ENCODE measurements around the gene PACRG.

Gene PACRG

GRCh38 chr6:163342571-163343539, 615.1 kb downstream of the PACRG start:
- no peak for DNase-seq

GRCh38 chr6:163343609-163344008, 615.8 kb downstream of the PACRG start:
- no peak for DNase-seq

DNA sequence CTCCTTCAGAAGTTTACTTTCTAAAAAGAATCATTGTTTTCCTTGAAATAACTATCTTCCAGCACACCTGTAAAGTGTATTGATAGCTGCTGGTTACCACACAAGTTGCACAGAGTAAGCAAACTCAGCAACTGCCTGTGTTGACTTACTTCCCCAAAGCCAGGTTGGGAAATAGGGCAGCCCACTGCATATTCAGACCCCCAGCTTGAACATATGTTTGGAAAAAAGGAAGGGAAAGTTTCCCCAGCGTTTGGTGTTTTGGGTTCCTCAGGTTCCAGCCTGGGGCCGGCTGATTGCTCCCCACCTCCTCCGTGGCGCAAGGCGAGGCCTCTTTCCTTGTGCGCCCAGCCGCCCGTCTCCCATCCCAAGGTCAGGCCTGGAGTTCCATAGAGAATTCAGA, 616.6 kb downstream of the PACRG start:
- DNase-seq = peak in 2 of 3 donors; percentile 28 to 45

- no peak for DNase-seq
These were observed 618.2 kb downstream of the PACRG start for GRCh38 chr6:163345931-163346330.

GRCh38 chr6:163346497-163346961, 618.8 kb downstream of the PACRG start:
- DNase-seq = no peak

GRCh38 chr6:163347021-163347446, 619.3 kb downstream of the PACRG start:
- peak; percentile 45 to 53 (median 49) for DNase-seq

- no peak for DNase-seq
These were observed 621.3 kb downstream of the PACRG start for GRCh38 chr6:163348789-163349680.

- no peak for DNase-seq
These were observed 621.9 kb downstream of the PACRG start for GRCh38 chr6:163349696-163350095.

DNA sequence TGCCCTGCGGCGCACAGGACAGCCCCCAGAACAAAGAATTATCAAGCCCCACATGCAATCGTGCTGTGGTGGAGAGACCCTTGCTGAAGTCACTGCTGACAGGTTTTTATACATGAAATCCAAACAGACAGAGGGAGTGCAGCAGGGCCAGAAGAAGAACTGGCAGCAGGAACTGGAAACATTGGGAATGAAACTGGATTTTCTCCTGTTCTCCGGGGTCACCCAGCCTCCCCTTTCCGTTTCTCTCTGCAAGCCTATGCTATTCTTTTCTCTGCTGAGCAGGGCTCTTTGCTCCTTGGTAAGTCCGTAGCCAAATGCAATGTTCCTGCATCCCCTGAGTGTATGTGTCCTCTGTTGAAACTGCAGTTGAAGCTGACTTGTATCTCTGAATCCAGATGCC, 623.2 kb downstream of the PACRG start:
- DNase-seq = no peak

- DNase-seq = peak; percentile 55 to 59 (median 57)
These were observed 624.4 kb downstream of the PACRG start for GRCh38 chr6:163352011-163352685.

GRCh38 chr6:163352966-163353365, 625.2 kb downstream of the PACRG start:
- DNase-seq = no peak

GRCh38 chr6:163354085-163354484, 626.3 kb downstream of the PACRG start:
- DNase-seq = peak; percentile 92 to 98 (median 98)

DNA sequence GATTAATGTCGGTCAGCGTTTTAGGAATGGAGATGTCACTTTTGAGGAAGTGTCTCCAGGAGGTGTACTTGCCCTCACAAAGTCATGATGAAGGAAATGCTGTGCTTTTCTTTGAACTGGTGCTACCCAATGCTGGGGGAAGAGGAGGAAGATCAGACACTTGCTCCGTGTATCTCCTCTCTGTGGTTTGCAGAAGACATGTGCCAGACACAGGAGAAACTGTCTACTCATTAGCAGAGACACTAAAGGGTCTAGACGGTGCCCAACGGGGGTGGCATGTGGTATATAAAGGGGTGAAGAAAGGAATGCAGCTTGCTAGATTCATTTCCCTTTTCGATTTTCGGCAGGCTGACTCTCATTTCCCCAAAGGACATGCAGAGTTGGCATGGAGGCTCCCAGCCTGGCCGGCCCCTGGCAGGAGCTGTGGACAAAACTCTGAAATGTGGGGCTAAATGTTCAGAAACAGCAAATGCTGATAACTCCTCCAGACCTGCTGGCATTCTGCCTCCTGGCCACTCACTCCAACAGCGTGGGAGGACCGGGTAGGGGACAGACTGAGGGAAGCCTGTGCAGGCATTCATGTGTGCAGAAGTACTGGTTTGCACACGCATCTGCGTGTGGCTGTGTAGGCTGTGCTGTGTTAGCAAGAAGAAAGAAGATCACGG, 627.1 kb downstream of the PACRG start:
- peak; percentile 80 to 87 (median 85) for DNase-seq

- peak; percentile 92 to 94 (median 94) for DNase-seq
These were observed 627.7 kb downstream of the PACRG start for GRCh38 chr6:163355426-163355991.

GRCh38 chr6:163356324-163356723, 628.5 kb downstream of the PACRG start:
- peak; percentile 95 to 96 (median 95) for DNase-seq

GRCh38 chr6:163356743-163357142, 629.0 kb downstream of the PACRG start:
- no peak for DNase-seq

DNA sequence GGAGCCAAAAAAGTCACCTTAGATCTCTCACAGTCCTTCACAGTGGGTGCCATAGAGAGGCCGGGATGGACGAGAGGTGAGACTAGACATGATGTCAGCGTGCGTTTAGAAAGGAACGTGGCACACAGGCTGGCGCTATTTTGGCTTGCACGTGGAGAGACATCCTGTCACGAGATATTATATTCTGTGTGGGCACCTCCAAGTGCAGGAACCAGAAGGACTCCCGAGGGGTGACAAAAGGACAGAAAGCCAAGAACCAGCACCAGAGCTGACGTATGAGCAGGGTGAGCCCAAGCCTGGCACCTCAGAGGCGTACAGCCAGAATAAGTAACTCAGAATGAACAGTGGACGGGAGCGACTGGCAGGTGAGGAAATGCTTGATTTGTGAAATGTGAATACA, 636.9 kb downstream of the PACRG start:
- DNase-seq = no peak
